ENCODE data around the gene FAM83D.

GRCh38 chr20:38883981-38884733 lies 42.1 kb upstream of the FAM83D start:
- TF ChIP-seq CTCF (IDR thresholded peaks at IDR 0.05) (no peak), POLR2A (IDR thresholded peaks at IDR 0.05) (no peak)

Data from heart left ventricle (tissue), 13 donors.